Caco-2 (cell line): ENCODE results near the gene DOLPP1. TPM values are rescaled to one million over a fixed set of nuclear protein-coding genes. Genes with fewer than 3 reads are reported as not detected.

Experiments used
- BruUV-seq: library from RNA; stranded (reverse); fragments of 400-500 nt; replicated peaks from 2 replicates; lab custom pipeline; 2021; lab: Mats Ljungman, UMichigan
- CTCF ChIA-PET: fragments of 300-600 bp; sonication (Branson Sonifier 250); formaldehyde crosslinking; loops from one replicate; lab custom pipeline; 2022; ENCODE audit warnings: antibody characterized with exemption; lab: Charles Lee
- POLR2A ChIA-PET: fragments of 300-600 bp; sonication (Branson Sonifier 250); formaldehyde crosslinking; loops from one replicate; lab custom pipeline; 2022; ENCODE audit warnings: antibody characterized with exemption; lab: Charles Lee
- DNase-seq, 2 experiments: peaks; one replicate each; pipeline versions ENCODE4 v3.0.0 to v3.0.0-alpha.2; 2020 to 2022
- H3K27me3 ChIP-seq: replicated peaks from 2 replicates; pipeline ENCODE4 v1.6.0; 2011; ENCODE audit warnings: low read length; ENCODE audit not compliant: control insufficient read depth, insufficient read depth
- H3K36me3 ChIP-seq: 2 replicates; pipeline ENCODE4 v1.5.1; 2011; ENCODE audit warnings: low read length; ENCODE audit not compliant: control insufficient read depth, insufficient read depth
- H3K4me1 ChIP-seq: fragments of 250-450 bp; sonication (Bioruptor Pico); 2 replicates; pipeline ENCODE4 v1.5.1; 2020; ENCODE audit warnings: mild to moderate bottlenecking
- H3K4me3 ChIP-seq: 2 replicates; pipeline ENCODE4 v1.5.1; 2011; ENCODE audit warnings: low read depth, mild to moderate bottlenecking, control low read depth, low read length
- H3K9me3 ChIP-seq: fragments of 250-450 bp; sonication (Bioruptor Pico); 2 replicates; pipeline ENCODE4 v1.5.1; 2020; ENCODE audit warnings: mild to moderate bottlenecking, moderate library complexity
- H3K27ac Mint-ChIP-seq: one replicate; pipeline ENCODE4 v1.8.0; 2022; ENCODE audit warnings: mixed read lengths; ENCODE audit not compliant: unreplicated experiment
- H3K27me3 Mint-ChIP-seq: one replicate; pipeline ENCODE4 v1.8.0; 2022; ENCODE audit warnings: mixed read lengths; ENCODE audit not compliant: insufficient read depth, unreplicated experiment
- H3K36me3 Mint-ChIP-seq: one replicate; pipeline ENCODE4 v1.8.0; 2022; ENCODE audit warnings: mild to moderate bottlenecking, mixed read lengths; ENCODE audit not compliant: insufficient read depth, unreplicated experiment
- H3K4me1 Mint-ChIP-seq: one replicate; pipeline ENCODE4 v1.8.0; 2022; ENCODE audit warnings: low read depth, mixed read lengths; ENCODE audit not compliant: unreplicated experiment
- H3K4me3 Mint-ChIP-seq: one replicate; pipeline ENCODE4 v1.8.0; 2022; ENCODE audit warnings: mild to moderate bottlenecking, moderate library complexity, mixed read lengths; ENCODE audit not compliant: unreplicated experiment
- H3K9me3 Mint-ChIP-seq: one replicate; pipeline ENCODE4 v1.8.0; 2022; ENCODE audit warnings: mixed read lengths; ENCODE audit not compliant: unreplicated experiment
- CTCF ChIP-seq, 2 experiments: fragments of 200-600 bp in 1 of 2; IDR thresholded peaks; 1 replicate in 1 of 2; 2 replicates in 1 of 2; pipeline versions ENCODE4 v1.5.1 to v1.8.0; 2011 to 2022; ENCODE audit warnings: antibody characterized with exemption in 1 of 2, control low read depth in 1 of 2, inconsistent platforms in 1 of 2, low read depth in 1 of 2, low read length in 1 of 2, mild to moderate bottlenecking in 1 of 2, moderate library complexity in 1 of 2; ENCODE audit not compliant: insufficient read depth in 1 of 2, severe bottlenecking in 1 of 2, unreplicated experiment in 1 of 2
- intact Hi-C: fragments of 100-400 bp; cut with micrococcal nuclease; formaldehyde crosslinking; loops from one replicate; pipeline ENCODE4 v1.10.0; 2022; ENCODE audit not compliant: unreplicated experiment
- total RNA-seq: library from RNA; stranded (reverse); gene quantifications from 2 replicates; pipeline ENCODE4 v1.2.3, GENCODE V29; 2022

Gene DOLPP1
- total RNA-seq, 1 experiment from 2014 or later = 45.1 TPM

GRCh38 chr9:129093602-129094386 lies 12.9 kb downstream of the DOLPP1 start:
- intact Hi-C loops = no loop called here
- Histone ChIP-seq H3K4me1 (no peaks in the 10 kb centered on the region), H3K4me3 (no peak overlapping the region), H3K9me3 (no peaks in the 10 kb centered on the region), H3K27me3 (no peaks in the 10 kb centered on the region), H3K36me3 (no peaks in the 10 kb centered on the region)
- H3K9me3 Mint-ChIP-seq = no peaks in the 10 kb centered on the region
- no peak for DNase-seq
- no peak for TF ChIP-seq CTCF (IDR thresholded peaks at IDR 0.05; ENCODE audit: insufficient read depth in 1 of 2, low read depth in 1 of 2, low read length in 1 of 2, severe bottlenecking in 1 of 2, unreplicated experiment in 1 of 2)
- peaks cover 27% of the 10 kb centered on the region for H3K36me3 Mint-ChIP-seq
- ChIA-PET POLR2A (no interaction called here), CTCF (no interaction called here)
- H3K27ac Mint-ChIP-seq = peak overlapping the region; percentile 28
- no peak overlapping the region for H3K4me3 Mint-ChIP-seq
- H3K4me1 Mint-ChIP-seq = no peaks in the 10 kb centered on the region
- no peaks in the 10 kb centered on the region for H3K27me3 Mint-ChIP-seq
- BruUV-seq = no TSS peak

GRCh38 chr9:129094387-129095169 lies 13.7 kb downstream of the DOLPP1 start:
- Mint-ChIP-seq H3K9me3 (no peaks in the 10 kb centered on the region), H3K4me1 (no peaks in the 10 kb centered on the region), H3K27me3 (no peaks in the 10 kb centered on the region), H3K4me3 (no peak overlapping the region), H3K36me3 (peaks cover 27% of the 10 kb centered on the region), H3K27ac (no peak overlapping the region)
- Histone ChIP-seq H3K4me1 (no peaks in the 10 kb centered on the region), H3K27me3 (no peaks in the 10 kb centered on the region), H3K9me3 (no peaks in the 10 kb centered on the region), H3K4me3 (no peak overlapping the region), H3K36me3 (no peaks in the 10 kb centered on the region)
- DNase-seq = peak in 1 of 2 experiments; percentile 27
- no peak for TF ChIP-seq CTCF (IDR thresholded peaks at IDR 0.05; ENCODE audit: insufficient read depth in 1 of 2, low read depth in 1 of 2, low read length in 1 of 2, severe bottlenecking in 1 of 2, unreplicated experiment in 1 of 2)
- BruUV-seq = no TSS peak
- POLR2A ChIA-PET = no interaction called here
- intact Hi-C loops = no loop called here
- CTCF ChIA-PET = interaction anchor here (0.6 kb wide), 1 partner anchor 246 kb away, joined by 5 read pairs; no protein-coding TSS in a partner anchor

GRCh38 chr9:129095170-129095667 lies 14.3 kb downstream of the DOLPP1 start:
- DNase-seq = peak in 1 of 2 experiments; percentile 31
- intact Hi-C loops = no loop called here

More at GRCh38 chr9:129095170-129095667, 14.3 kb downstream of the DOLPP1 start:
- Mint-ChIP-seq H3K27ac (no peak overlapping the region), H3K36me3 (peaks cover 27% of the 10 kb centered on the region), H3K4me3 (no peak overlapping the region), H3K27me3 (no peaks in the 10 kb centered on the region), H3K9me3 (no peaks in the 10 kb centered on the region), H3K4me1 (no peaks in the 10 kb centered on the region)
- Histone ChIP-seq H3K9me3 (no peaks in the 10 kb centered on the region), H3K36me3 (no peaks in the 10 kb centered on the region), H3K27me3 (no peaks in the 10 kb centered on the region), H3K4me3 (no peak overlapping the region), H3K4me1 (no peaks in the 10 kb centered on the region)
- no TSS peak for BruUV-seq
- no peak for TF ChIP-seq CTCF (IDR thresholded peaks at IDR 0.05; ENCODE audit: insufficient read depth in 1 of 2, low read depth in 1 of 2, low read length in 1 of 2, severe bottlenecking in 1 of 2, unreplicated experiment in 1 of 2)
- ChIA-PET CTCF (interaction anchor here (0.6 kb wide), 1 partner anchor 247 kb away, joined by 5 read pairs; no protein-coding TSS in a partner anchor), POLR2A (no interaction called here)
